Stimulated activated CD8-positive, alpha-beta memory T cell treated with anti-CD3 and anti-CD28 coated beads, Interleukin-4, amount 100 ng/mL, for 1 hour (primary cell): ENCODE data around the gene SRBD1.

Experiments
- DNase-seq, 2 donors: peaks; one replicate each; pipeline ENCODE4 v3.0.0-alpha.2; 2020; ENCODE audit warnings: low read depth in 2 of 2, low spot score in 1 of 2

Gene SRBD1

GRCh38 chr2:45596761-45597160, 14.3 kb downstream of the SRBD1 start:
- DNase-seq, result no peak

- DNase-seq, result no peak
Observed at GRCh38 chr2:45595721-45596435, 15.2 kb downstream of the SRBD1 start.

- no peak for DNase-seq
Observed at GRCh38 chr2:45591073-45591472, 20.0 kb downstream of the SRBD1 start.

GRCh38 chr2:45588158-45588829, 22.8 kb downstream of the SRBD1 start:
- no peak for DNase-seq

GRCh38 chr2:45586600-45586999, 24.5 kb downstream of the SRBD1 start:
- no peak for DNase-seq

GRCh38 chr2:45585267-45585861, 25.7 kb downstream of the SRBD1 start:
- no peak for DNase-seq

GRCh38 chr2:45583977-45584376, 27.1 kb downstream of the SRBD1 start:
- DNase-seq, result no peak

- no peak for DNase-seq
Observed at GRCh38 chr2:45582522-45582921, 28.5 kb downstream of the SRBD1 start.

GRCh38 chr2:45578056-45578843, 32.8 kb downstream of the SRBD1 start:
- DNase-seq, result no peak

GRCh38 chr2:45577441-45577840, 33.6 kb downstream of the SRBD1 start:
- DNase-seq, result no peak

- DNase-seq, result no peak
Observed at GRCh38 chr2:45575881-45576280, 35.2 kb downstream of the SRBD1 start.

GRCh38 chr2:45572979-45573378, 38.1 kb downstream of the SRBD1 start:
- DNase-seq, result no peak

GRCh38 chr2:45571940-45572339, 39.1 kb downstream of the SRBD1 start:
- no peak for DNase-seq

- DNase-seq, result no peak
Observed at GRCh38 chr2:45570671-45571334, 40.3 kb downstream of the SRBD1 start.

- no peak for DNase-seq
Observed at GRCh38 chr2:45568935-45569334, 42.1 kb downstream of the SRBD1 start.

- no peak for DNase-seq
Observed at GRCh38 chr2:45567974-45568789, 42.9 kb downstream of the SRBD1 start.

GRCh38 chr2:45567288-45567963, 43.6 kb downstream of the SRBD1 start:
- no peak for DNase-seq

- DNase-seq, result no peak
Observed at GRCh38 chr2:45559436-45559835, 51.6 kb downstream of the SRBD1 start.

- DNase-seq, result no peak
Observed at GRCh38 chr2:45554742-45555140, 56.3 kb downstream of the SRBD1 start.
